ENCODE results near the gene FOXJ3. TPM values are rescaled to one million over a fixed set of nuclear protein-coding genes. Genes with fewer than 3 reads are reported as not detected.

The FOXJ3 gene
- total and polyA plus RNA-seq, 2 of the 8 experiments (the other 6 are each of a cell fraction or from before 2014, with no cell fraction given): 48.6 to 51.9 TPM

DNA sequence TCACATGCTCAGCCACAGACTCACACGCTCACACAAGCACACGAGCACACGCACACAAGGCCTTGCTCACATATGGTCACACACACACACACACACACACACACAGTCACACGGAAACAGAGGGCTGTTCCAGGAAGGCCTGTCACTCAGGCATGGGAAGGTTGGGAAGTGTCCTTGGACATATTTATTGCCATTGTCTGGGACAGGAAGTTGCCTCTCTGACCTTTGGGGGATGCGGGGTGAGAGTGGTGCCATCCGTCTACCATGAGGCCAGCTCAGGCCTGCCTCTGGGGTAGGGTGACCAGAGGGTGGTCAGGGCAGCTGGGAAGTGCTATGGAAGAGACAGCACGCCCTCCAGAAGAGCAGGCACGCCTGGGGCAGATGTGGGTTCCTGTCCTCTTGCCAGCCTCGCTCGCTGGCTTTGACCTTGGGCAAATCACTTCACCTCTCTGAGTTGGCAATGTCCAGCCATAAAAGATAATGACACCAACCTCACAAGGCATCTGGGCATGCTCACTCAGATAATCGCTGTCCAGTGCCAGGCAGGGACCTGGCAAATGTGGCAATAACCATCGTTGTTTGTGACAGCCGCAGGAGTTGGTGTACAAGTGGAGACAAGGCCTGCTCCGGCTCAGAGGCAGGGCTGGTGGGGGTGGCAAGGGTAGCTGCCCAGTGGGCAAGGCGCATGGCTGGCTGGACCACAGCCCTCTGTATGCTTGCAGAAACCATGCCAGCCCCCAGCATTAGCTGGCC lies 162.5 kb downstream of the FOXJ3 start:
- peak overlapping the region; percentile 77; the same call in 1 of the 2 replicates for H2BK12ac ChIP-seq (ENCODE audit: low read depth, low read length)
- H2BK20ac ChIP-seq (ENCODE audit: low read length): no peak overlapping the region
- no peak overlapping the region for H3K4ac ChIP-seq (replicated peaks; ENCODE audit: insufficient read length, low read depth, low read length)
- H3K4me3 ChIP-seq (ENCODE audit: extremely low read depth in 1 of 4, insufficient read depth in 2 of 4, low read depth in 3 of 4, low read length in 4 of 4): no peak overlapping the region
- no peaks in the 10 kb centered on the region; a peak in 1 of 8 replicates for H3K36me3 ChIP-seq (ENCODE audit: control insufficient read depth in 2 of 4, insufficient read depth in 4 of 4, low read length in 3 of 4)
- H4K8ac ChIP-seq (ENCODE audit: extremely low read depth, insufficient read depth, low read length): 0 out of 2 replicates have a peak overlapping the region, but pooled peaks have one; percentile 4
- H2BK120ac ChIP-seq (replicated peaks; ENCODE audit: low read depth, low read length): no peak overlapping the region
- H3K14ac ChIP-seq (ENCODE audit: insufficient read length): no peak overlapping the region
- no peak overlapping the region for H3K56ac ChIP-seq (replicated peaks; ENCODE audit: insufficient read length, low read depth, low read length)
- WGBS, 2 experiments (ENCODE audit: extremely low coverage in 1 of 2, insufficient coverage in 1 of 2, insufficient read length in 1 of 2, insufficient replicate concordance in 2 of 2, low coverage in 1 of 2, low lambda C conversion rate in 2 of 2, missing lambda C conversion rate in 1 of 2): 81% methylated on average over 13 of the region's 15 CpGs; no CpG with 5 or more reads in 1 of the 2 experiments
- no peak overlapping the region for H3K9ac ChIP-seq (replicated peaks in 1 of 4; ENCODE audit: extremely low read depth in 1 of 4, low read depth in 3 of 4, low read length in 3 of 4)
- H2AK5ac ChIP-seq (ENCODE audit: low read depth, low read length): peak overlapping the region; percentile 82; the same call in 1 of the 2 replicates
- H2AFZ ChIP-seq (ENCODE audit: low read length): no peak overlapping the region
- H3K4me2 ChIP-seq (ENCODE audit: insufficient read depth in 1 of 2, low read depth in 2 of 2, low read length in 2 of 2): no peak overlapping the region
- TF ChIP-seq POLR2AphosphoS5 (IDR thresholded peaks at IDR 0.05; ENCODE audit: low read depth, low read length) (0 out of 2 replicates have a peak, but pooled peaks have one; percentile 18), CREB1 (IDR thresholded peaks at IDR 0.05) (no peak), SIN3A (conservative IDR thresholded peaks at IDR 0.05 in 1 of 2, IDR thresholded peaks at IDR 0.05 in 1 of 2; ENCODE audit: low read depth in 1 of 2, low read length in 2 of 2) (no peak), CBX8 (IDR thresholded peaks at IDR 0.05; ENCODE audit: borderline replicate concordance, low read depth, low read length) (no peak), KDM5A (IDR thresholded peaks at IDR 0.05; ENCODE audit: low read length) (no peak), SUZ12 (IDR thresholded peaks at IDR 0.05; ENCODE audit: low read length) (no peak), ASH2L (IDR thresholded peaks at IDR 0.05; ENCODE audit: low read length) (no peak)
- H3K79me2 ChIP-seq (ENCODE audit: control insufficient read depth in 1 of 2, insufficient read depth in 2 of 2, low read length in 2 of 2): no peaks in the 10 kb centered on the region
- H2BK5ac ChIP-seq (ENCODE audit: low read depth, low read length): peak overlapping the region; percentile 57; the same call in 1 of the 2 replicates
- no peak overlapping the region for H4K5ac ChIP-seq (ENCODE audit: insufficient read length, low read depth, low read length)
- CTCF ChIA-PET (ENCODE audit: partially characterized antibody): interaction anchor here (0.6 to 7.9 kb wide), 32 partner anchors 9 to 657 kb away, joined by 3 to 77 read pairs (median 5); partner anchors contain the start of gene GUCA2A
- POLR2A ChIA-PET (ENCODE audit: partially characterized antibody): no interaction called here
- H2BK15ac ChIP-seq (ENCODE audit: low read length): no peak overlapping the region
- H3K9me3 ChIP-seq (ENCODE audit: insufficient read depth in 2 of 2, low read depth in 1 of 2, low read length in 1 of 2): no peaks in the 10 kb centered on the region
- no peaks in the 10 kb centered on the region for H3K79me1 ChIP-seq (ENCODE audit: low read depth, low read length)
- no peaks in the 10 kb centered on the region for H3K27me3 ChIP-seq (replicated peaks in 1 of 4; ENCODE audit: control insufficient read depth in 3 of 4, extremely low read depth in 1 of 4, insufficient read depth in 3 of 4, low read length in 3 of 4)
- peaks cover 0 to 7% (median 3%) of the 10 kb centered on the region in 4 experiments; a peak in 2 of 7 replicates for H3K4me1 ChIP-seq (replicated peaks in 1 of 4; ENCODE audit: control insufficient read depth in 3 of 4, insufficient read depth in 4 of 4, low read length in 3 of 4)
- no peak for FAIRE-seq
- H4K20me1 ChIP-seq (replicated peaks in 1 of 2; ENCODE audit: control insufficient read depth in 1 of 2, insufficient read depth in 2 of 2, low read length in 2 of 2): no peaks in the 10 kb centered on the region
- no peak overlapping the region for H3K27ac ChIP-seq (ENCODE audit: low read depth, low read length)
- H3K23ac ChIP-seq (ENCODE audit: insufficient read length): no peak overlapping the region
- no peak for DNase-seq (ENCODE audit: low read depth in 1 of 2, low spot score in 2 of 2)
- no peak overlapping the region for H3K18ac ChIP-seq (ENCODE audit: extremely low read depth, low read length)
- H3K23me2 ChIP-seq (ENCODE audit: low read depth, low read length): no peaks in the 10 kb centered on the region; the same call in 1 of the 2 replicates
- no peak overlapping the region for H4K91ac ChIP-seq (replicated peaks; ENCODE audit: insufficient read length, low read length)

Data from H1 (cell line).